Sigmoid colon (tissue), 7 donors: ENCODE measurements around the gene STXBP2. TPM values are rescaled to one million over a fixed set of nuclear protein-coding genes. Genes with fewer than 3 reads are reported as not detected.
A peak's percentile ranks its signal among the peaks of the same experiment; 100 is the strongest.

Experiments
- DNase-seq: peaks from one replicate; pipeline ENCODE4 v3.0.0-alpha.2; 2019
- H3K27ac ChIP-seq, 4 donors: fragments of 200-600 bp; sonication (generic); one replicate each; pipeline ENCODE4 v1.5.1; 2016 to 2019; ENCODE audit warnings: mild to moderate bottlenecking in 1 of 4
- H3K27me3 ChIP-seq, 3 donors: fragments of 200-600 bp; sonication (generic); one replicate each; pipeline ENCODE4 v1.5.1; 2019; ENCODE audit warnings: mild to moderate bottlenecking in 1 of 3
- H3K36me3 ChIP-seq, 4 donors: fragments of 200-600 bp; sonication (generic); one replicate each; pipeline ENCODE4 v1.5.1; 2016 to 2019
- H3K4me1 ChIP-seq, 4 donors: fragments of 200-600 bp; sonication (generic); one replicate each; pipeline ENCODE4 v1.5.1; 2017 to 2019
- H3K4me3 ChIP-seq, 4 donors: fragments of 200-600 bp; sonication (generic); one replicate each; pipeline ENCODE4 v1.5.1; 2017 to 2019; ENCODE audit warnings: mild to moderate bottlenecking in 2 of 4, moderate library complexity in 1 of 4
- H3K9me3 ChIP-seq, 4 donors: fragments of 200-600 bp in 3 of 4; sonication (generic) in 3 of 4; one replicate each; pipeline versions ENCODE4 v1.5.1 to v1.6.1; 2013 to 2019
- EP300 ChIP-seq, 4 donors: sonication (generic); formaldehyde crosslinking; IDR thresholded peaks; one replicate each; pipeline ENCODE4 v1.6.1; 2017; ENCODE audit warnings: antibody characterized with exemption in 4 of 4
- POLR2A ChIP-seq, 2 donors: fragments of 450-650 bp; IDR thresholded peaks; one replicate each; pipeline ENCODE4 v1.6.1; 2016; ENCODE audit warnings: antibody characterized with exemption in 2 of 2, mild to moderate bottlenecking in 2 of 2, moderate library complexity in 2 of 2
- POLR2AphosphoS5 ChIP-seq, 4 donors: sonication (generic); formaldehyde crosslinking; IDR thresholded peaks; one replicate each; pipeline ENCODE4 v1.6.1; 2017; ENCODE audit warnings: antibody characterized with exemption in 4 of 4
- whole genome bisulfite sequencing, 2 donors: extraction: QIAGEN DNeasy Blood & Tissue Kit; methylation state at CpG; one replicate each; pipeline ENCODE4 v1.1.7; 2013; 5-methylcytosine and 5-hydroxymethylcytosine counted together
- intact Hi-C: fragments of 100-400 bp; cut with DNase I; formaldehyde crosslinking; loops from one replicate; pipeline ENCODE4 v1.15.1; 2023
- polyA plus RNA-seq, 3 donors: library from polyadenylated mRNA; stranded (reverse); fragments of 200-250 nt; gene quantifications; one replicate each; pipeline ENCODE4 v1.2.3, GENCODE V29; 2013
- total RNA-seq, 4 donors: library from RNA; depleted of rRNA; stranded (reverse); fragments of >200 nt; gene quantifications; one replicate each; pipeline ENCODE4 v1.1.0, GENCODE V29; 2016
- TF ChIP-seq, protein P1 (sequence below), 4 experiments: fragments of 450-650 bp in 3 of 4; fragments of 200-600 bp in 1 of 4; IDR thresholded peaks; one replicate each; pipeline ENCODE4 v1.5.1; 2016 to 2019; ENCODE audit warnings: antibody characterized with exemption in 4 of 4, mild to moderate bottlenecking in 3 of 4, moderate library complexity in 2 of 4
- donor health status: healthy with polysubstance abuse.
- donor health status: Bipolar disorder and iron deficiency.
- donor health status: healthy.

Gene STXBP2
- total and polyA plus RNA-seq, 7 donors: 5.9 to 163 (median 9.3) TPM

DNA sequence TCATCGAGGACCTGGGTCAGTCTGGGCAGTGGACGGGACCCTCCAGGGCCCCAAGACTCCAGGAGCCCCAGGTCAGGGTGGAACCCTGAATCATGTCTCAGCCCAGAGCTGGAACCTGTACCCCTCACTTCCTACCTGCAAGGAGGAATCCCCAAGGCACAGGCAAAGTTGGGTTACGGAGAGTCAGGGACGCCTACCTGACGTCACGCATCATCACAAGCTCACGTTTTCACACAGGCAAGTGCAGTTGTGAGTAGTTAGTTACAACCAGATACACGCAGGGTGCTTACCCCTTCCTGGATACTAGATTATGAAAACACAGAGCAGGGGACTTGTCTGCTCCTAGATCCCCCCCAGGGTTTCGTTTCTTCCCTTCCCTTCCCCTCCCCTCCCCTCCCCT, 33.9 kb downstream of the STXBP2 start:
- intact Hi-C loops: no loop called here
- no peak overlapping the region for H3K27ac ChIP-seq
- DNase-seq: no peak
- peaks cover 0 to 44% (median 20%) of the 10 kb centered on the region in 3 donors for H3K27me3 ChIP-seq
- TF ChIP-seq EP300 (IDR thresholded peaks at IDR 0.05) (no peak), POLR2AphosphoS5 (IDR thresholded peaks at IDR 0.05) (no peak), POLR2A (IDR thresholded peaks at IDR 0.05) (no peak)
- TF ChIP-seq, protein P1, sequence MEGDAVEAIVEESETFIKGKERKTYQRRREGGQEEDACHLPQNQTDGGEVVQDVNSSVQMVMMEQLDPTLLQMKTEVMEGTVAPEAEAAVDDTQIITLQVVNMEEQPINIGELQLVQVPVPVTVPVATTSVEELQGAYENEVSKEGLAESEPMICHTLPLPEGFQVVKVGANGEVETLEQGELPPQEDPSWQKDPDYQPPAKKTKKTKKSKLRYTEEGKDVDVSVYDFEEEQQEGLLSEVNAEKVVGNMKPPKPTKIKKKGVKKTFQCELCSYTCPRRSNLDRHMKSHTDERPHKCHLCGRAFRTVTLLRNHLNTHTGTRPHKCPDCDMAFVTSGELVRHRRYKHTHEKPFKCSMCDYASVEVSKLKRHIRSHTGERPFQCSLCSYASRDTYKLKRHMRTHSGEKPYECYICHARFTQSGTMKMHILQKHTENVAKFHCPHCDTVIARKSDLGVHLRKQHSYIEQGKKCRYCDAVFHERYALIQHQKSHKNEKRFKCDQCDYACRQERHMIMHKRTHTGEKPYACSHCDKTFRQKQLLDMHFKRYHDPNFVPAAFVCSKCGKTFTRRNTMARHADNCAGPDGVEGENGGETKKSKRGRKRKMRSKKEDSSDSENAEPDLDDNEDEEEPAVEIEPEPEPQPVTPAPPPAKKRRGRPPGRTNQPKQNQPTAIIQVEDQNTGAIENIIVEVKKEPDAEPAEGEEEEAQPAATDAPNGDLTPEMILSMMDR (IDR thresholded peaks at IDR 0.05): no peak
- H3K4me3 ChIP-seq: no peak overlapping the region
- 28 to 48% methylated on average over 9 of the region's 9 CpGs for WGBS, 2 donors
- no peaks in the 10 kb centered on the region for H3K9me3 ChIP-seq
- H3K4me1 ChIP-seq: no peaks in the 10 kb centered on the region
- no peaks in the 10 kb centered on the region for H3K36me3 ChIP-seq

DNA sequence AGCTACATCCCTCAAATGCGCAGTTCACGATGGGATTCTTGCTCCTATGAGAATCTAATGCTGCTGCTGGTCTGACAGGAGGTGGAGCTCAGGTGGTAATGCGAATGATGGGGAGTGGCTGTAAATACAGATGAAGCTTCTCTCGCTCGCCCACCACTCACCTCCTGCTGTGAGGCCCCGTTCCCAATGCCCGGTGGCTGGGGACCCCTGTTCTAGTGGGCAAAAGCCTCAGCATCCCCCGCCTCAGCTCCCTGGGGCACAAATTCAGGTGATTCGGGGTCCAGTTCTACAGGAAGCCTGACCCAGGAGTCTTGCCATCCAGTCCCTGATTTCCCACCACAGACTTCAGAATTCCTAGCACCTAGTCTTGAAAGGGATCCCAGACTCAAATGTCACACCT, 35.6 kb downstream of the STXBP2 start:
- TF ChIP-seq, protein P1 (IDR thresholded peaks at IDR 0.05): no peak
- no peak for TF ChIP-seq EP300 (IDR thresholded peaks at IDR 0.05)
- TF ChIP-seq POLR2A (IDR thresholded peaks at IDR 0.05): no peak
- no peak for TF ChIP-seq POLR2AphosphoS5 (IDR thresholded peaks at IDR 0.05)
- intact Hi-C loops: no loop called here
- 49 to 61% methylated on average over 9 of the region's 9 CpGs for WGBS, 2 donors
- Histone ChIP-seq H3K4me1 (no peaks in the 10 kb centered on the region), H3K9me3 (no peaks in the 10 kb centered on the region), H3K36me3 (no peaks in the 10 kb centered on the region), H3K27me3 (peaks cover 0 to 58% (median 23%) of the 10 kb centered on the region in 3 donors), H3K4me3 (no peak overlapping the region), H3K27ac (no peak overlapping the region)
- DNase-seq: no peak

DNA sequence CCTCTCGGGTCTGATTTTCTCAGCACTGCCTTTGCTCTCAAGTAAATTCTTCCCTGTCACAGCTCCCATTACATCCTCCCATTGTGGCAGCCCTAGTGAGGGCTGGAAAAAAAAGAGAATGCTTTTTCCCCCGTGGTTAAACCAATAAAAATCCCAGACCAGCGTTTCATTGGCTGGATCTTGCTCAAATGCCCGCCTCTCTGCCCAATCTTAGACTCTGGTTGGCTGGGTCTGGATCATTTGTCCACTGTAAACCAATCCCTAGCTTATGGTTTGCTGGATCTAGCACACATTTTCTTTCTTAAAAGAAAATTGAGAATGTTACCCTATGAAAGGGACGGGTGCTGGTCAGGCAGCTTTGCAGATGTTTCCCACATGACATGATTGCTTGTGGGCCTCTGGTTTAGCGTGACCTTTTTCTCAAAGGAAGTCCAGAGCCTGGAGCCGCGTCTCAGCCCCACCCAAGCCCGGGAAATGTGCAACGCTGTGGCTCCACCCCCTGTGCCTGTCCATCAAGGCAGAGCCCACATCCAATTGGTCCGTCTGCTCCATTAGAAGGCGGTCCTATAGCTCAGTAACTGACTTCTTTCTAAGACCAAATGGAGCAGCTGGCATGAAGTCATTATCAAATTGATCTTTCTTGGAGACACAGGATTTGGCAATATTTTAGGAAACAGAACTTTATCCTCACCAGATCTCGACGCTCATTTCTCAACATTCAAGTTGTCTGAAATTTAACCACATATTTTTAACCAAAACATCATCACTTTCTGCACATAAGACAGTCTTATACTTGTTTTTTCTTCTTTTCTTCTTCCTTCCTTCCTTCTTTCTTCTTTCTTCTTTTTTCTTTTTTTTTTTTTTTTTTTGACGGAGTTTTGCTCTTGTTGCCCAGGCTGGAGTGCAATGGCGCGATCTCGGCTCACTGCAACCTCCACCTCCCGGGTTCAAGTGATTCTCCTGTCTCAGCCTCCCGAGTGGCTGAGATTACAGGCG, 37.4 kb downstream of the STXBP2 start:
- Histone ChIP-seq H3K9me3 (no peaks in the 10 kb centered on the region), H3K27me3 (peaks cover 0 to 65% (median 29%) of the 10 kb centered on the region in 3 donors), H3K4me3 (no peak overlapping the region), H3K27ac (no peak overlapping the region), H3K4me1 (no peaks in the 10 kb centered on the region), H3K36me3 (no peaks in the 10 kb centered on the region)
- intact Hi-C loops: no loop called here
- TF ChIP-seq POLR2AphosphoS5 (IDR thresholded peaks at IDR 0.05): no peak
- TF ChIP-seq, protein P1 (IDR thresholded peaks at IDR 0.05): no peak
- no peak for TF ChIP-seq EP300 (IDR thresholded peaks at IDR 0.05)
- TF ChIP-seq POLR2A (IDR thresholded peaks at IDR 0.05): no peak
- DNase-seq: peak; percentile 83
- WGBS, 2 donors: 55 to 57% methylated on average over 21 of the region's 21 CpGs

DNA sequence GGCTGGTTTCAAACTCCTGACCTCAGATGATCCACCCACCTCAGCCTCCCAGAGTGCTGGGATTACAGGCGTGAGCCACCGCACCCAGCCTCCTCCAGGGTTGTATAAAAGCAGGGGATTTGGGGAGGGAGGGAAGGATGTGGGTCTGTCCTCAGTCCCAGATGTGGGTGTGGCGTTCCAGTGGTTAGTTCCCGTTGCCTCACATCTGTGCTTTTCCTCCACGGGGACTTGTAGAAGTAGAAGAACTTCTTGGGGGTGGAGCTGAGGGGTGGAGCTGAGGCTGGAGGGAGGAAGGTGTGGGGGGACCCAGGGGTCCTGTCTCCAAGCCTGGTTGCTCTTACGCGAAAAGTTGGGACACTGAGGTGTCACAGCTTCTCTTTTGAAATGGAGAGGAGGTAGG, 39.5 kb downstream of the STXBP2 start:
- peaks cover 0 to 59% (median 26%) of the 10 kb centered on the region in 3 donors for H3K27me3 ChIP-seq
- H3K4me1 ChIP-seq: peaks cover 0 to 10% (median 3%) of the 10 kb centered on the region in 4 donors
- intact Hi-C loops: no loop called here
- WGBS, 2 donors: 23 to 27% methylated on average over 7 of the region's 7 CpGs
- no peaks in the 10 kb centered on the region for H3K9me3 ChIP-seq
- peak overlapping the region in 1 of 4 donors; percentile 5 for H3K4me3 ChIP-seq
- DNase-seq: no peak
- H3K36me3 ChIP-seq: no peaks in the 10 kb centered on the region
- TF ChIP-seq POLR2AphosphoS5 (IDR thresholded peaks at IDR 0.05): no peak
- no peak for TF ChIP-seq EP300 (IDR thresholded peaks at IDR 0.05)
- TF ChIP-seq, protein P1 (IDR thresholded peaks at IDR 0.05): no peak
- TF ChIP-seq POLR2A (IDR thresholded peaks at IDR 0.05): no peak
- H3K27ac ChIP-seq: no peak overlapping the region
